ENCODE results near the gene IGFN1.

The IGFN1 gene

GRCh38 chr1:201214461-201214860 is 23.8 kb downstream of the IGFN1 start:
- in situ Hi-C loops (cut with MboI; ENCODE audit: low pct_unique_long_range_greater_than_20kb, low sequenced_read_pairs, unreplicated experiment): no loop called here
- TF ChIP-seq CTCF (IDR thresholded peaks at IDR 0.05; ENCODE audit: extremely low read depth, insufficient read depth, missing control alignments): peak; percentile 15
- no peak for DNase-seq (ENCODE audit: low spot score)

- TF ChIP-seq CTCF (IDR thresholded peaks at IDR 0.05; ENCODE audit: extremely low read depth, insufficient read depth, missing control alignments): no peak
- no peak for DNase-seq (ENCODE audit: low spot score)
These were observed 24.3 kb downstream of the IGFN1 start for GRCh38 chr1:201214886-201215285.

GRCh38 chr1:201215531-201216357 is 25.1 kb downstream of the IGFN1 start:
- DNase-seq (ENCODE audit: low spot score): no peak
- no peak for TF ChIP-seq CTCF (IDR thresholded peaks at IDR 0.05; ENCODE audit: extremely low read depth, insufficient read depth, missing control alignments)
- in situ Hi-C loops (cut with MboI; ENCODE audit: low pct_unique_long_range_greater_than_20kb, low sequenced_read_pairs, unreplicated experiment): no loop called here

More at GRCh38 chr1:201214886-201215285, 24.3 kb downstream of the IGFN1 start:
- in situ Hi-C loops (cut with MboI; ENCODE audit: low pct_unique_long_range_greater_than_20kb, low sequenced_read_pairs, unreplicated experiment): no loop called here

DNA sequence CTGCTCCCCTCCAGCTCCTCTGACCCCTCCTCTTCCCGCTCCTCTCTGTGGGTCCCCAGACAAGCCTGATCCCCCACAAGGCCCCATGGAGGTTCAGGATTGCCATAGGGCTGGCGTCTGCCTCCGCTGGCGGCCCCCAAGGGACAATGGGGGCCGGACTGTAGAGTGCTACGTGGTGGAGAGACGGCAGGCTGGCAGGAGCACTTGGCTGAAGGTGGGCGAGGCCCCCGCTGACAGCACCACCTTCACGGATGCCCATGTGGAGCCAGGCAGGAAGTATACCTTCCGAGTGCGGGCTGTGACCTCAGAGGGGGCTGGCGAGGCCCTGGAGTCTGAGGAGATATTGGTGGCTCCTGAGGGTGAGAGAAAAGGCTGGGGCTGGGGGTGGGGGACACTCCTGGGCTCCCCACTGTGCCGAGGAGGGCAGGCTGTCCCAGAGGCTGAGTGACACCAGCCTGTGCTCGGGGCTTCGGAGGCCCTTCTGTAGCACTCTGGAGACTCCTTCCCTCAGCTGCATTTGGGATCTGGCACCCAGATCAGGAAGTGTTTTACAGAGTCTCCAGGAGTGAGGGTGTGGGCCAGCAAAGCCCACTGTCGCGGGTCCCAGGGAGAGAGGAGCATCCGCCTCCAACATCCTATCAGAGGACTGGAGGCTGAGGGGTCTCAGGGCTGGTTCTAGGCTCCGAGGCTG is 25.9 kb downstream of the IGFN1 start:
- no peak for TF ChIP-seq CTCF (IDR thresholded peaks at IDR 0.05; ENCODE audit: extremely low read depth, insufficient read depth, missing control alignments)
- no peak for DNase-seq (ENCODE audit: low spot score)
- in situ Hi-C loops (cut with MboI; ENCODE audit: low pct_unique_long_range_greater_than_20kb, low sequenced_read_pairs, unreplicated experiment): no loop called here

- DNase-seq (ENCODE audit: low spot score): no peak
- no peak for TF ChIP-seq CTCF (IDR thresholded peaks at IDR 0.05; ENCODE audit: extremely low read depth, insufficient read depth, missing control alignments)
- in situ Hi-C loops (cut with MboI; ENCODE audit: low pct_unique_long_range_greater_than_20kb, low sequenced_read_pairs, unreplicated experiment): no loop called here
These were observed 26.5 kb downstream of the IGFN1 start for GRCh38 chr1:201217146-201217545.

- in situ Hi-C loops (cut with MboI; ENCODE audit: low pct_unique_long_range_greater_than_20kb, low sequenced_read_pairs, unreplicated experiment): no loop called here
- no peak for DNase-seq (ENCODE audit: low spot score)
- no peak for TF ChIP-seq CTCF (IDR thresholded peaks at IDR 0.05; ENCODE audit: extremely low read depth, insufficient read depth, missing control alignments)
These were observed 27.2 kb downstream of the IGFN1 start for GRCh38 chr1:201217851-201218250.
